BJ (cell line): Measurements from ENCODE around the gene ADAMTS17. TPM values are rescaled to one million over a fixed set of nuclear protein-coding genes. Genes with fewer than 3 reads are reported as not detected.

Experiments
- CTCF ChIA-PET: fragments of 350-600 bp; formaldehyde crosslinking; extraction: SDS; loops from one replicate; lab custom pipeline; 2021; ENCODE audit warnings: antibody characterized with exemption, inconsistent platforms; lab: Yijun Ruan, JAX
- POLR2A ChIA-PET: fragments of 300-600 bp; sonication (Branson Sonifier 250); formaldehyde crosslinking; extraction: SDS; loops from one replicate; lab custom pipeline; 2021; ENCODE audit warnings: antibody characterized with exemption; lab: Charles Lee
- DNase-seq: peaks from one replicate; pipeline ENCODE4 v3.0.0-alpha.2; 2011; ENCODE audit warnings: low read depth
- H3K27me3 ChIP-seq: 2 replicates; pipeline ENCODE4 v1.6.0; 2011; ENCODE audit warnings: low read length; ENCODE audit not compliant: control insufficient read depth, insufficient read depth
- H3K36me3 ChIP-seq: 2 replicates; pipeline ENCODE4 v1.5.1; 2011; ENCODE audit warnings: low read length; ENCODE audit not compliant: control insufficient read depth, insufficient read depth
- H3K4me3 ChIP-seq: 2 replicates; pipeline ENCODE4 v1.5.1; 2011; ENCODE audit warnings: low read depth, mild to moderate bottlenecking, control low read depth, low read length
- CTCF ChIP-seq: IDR thresholded peaks from 2 replicates; pipeline ENCODE4 v1.5.1; 2011; ENCODE audit warnings: low read depth, mild to moderate bottlenecking, control low read depth, inconsistent platforms, low read length, moderate library complexity; ENCODE audit not compliant: insufficient read depth
- polyA plus RNA-seq: library from polyadenylated mRNA; depleted of rRNA; stranded (reverse); fragments of >200 nt; gene quantifications from 2 replicates; pipeline ENCODE4 v1.2.3, GENCODE V29; 2011

Gene ADAMTS17
- polyA plus RNA-seq, 1 experiment: not detected

GRCh38 chr15:100254285-100254684 is 87.5 kb downstream of the ADAMTS17 start:
- CTCF ChIA-PET: no interaction called here
- POLR2A ChIA-PET: no interaction called here
- no peak for TF ChIP-seq CTCF
- no peak for DNase-seq
- Histone ChIP-seq H3K27me3 (no peaks in the 10 kb centered on the region), H3K36me3 (no peaks in the 10 kb centered on the region), H3K4me3 (no peak overlapping the region)

DNA sequence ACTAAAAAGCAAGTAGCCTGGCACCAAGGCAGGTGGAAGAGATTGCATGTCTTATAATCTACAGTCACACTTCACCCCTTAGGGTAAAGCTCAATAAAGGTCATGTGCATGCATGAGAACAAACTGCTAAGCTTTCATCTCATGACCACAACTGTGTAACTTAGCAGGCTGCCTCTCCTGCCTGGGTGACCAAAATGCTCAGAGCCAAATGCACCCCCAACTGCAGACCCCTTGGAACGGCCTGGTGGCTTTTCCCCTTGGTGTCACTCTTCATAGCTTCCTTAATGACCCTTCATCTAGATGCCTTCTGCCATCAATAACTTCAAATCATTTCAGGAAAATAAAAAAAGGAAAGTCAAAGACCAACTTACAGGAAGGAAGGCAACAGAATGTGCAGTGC is 88.1 kb downstream of the ADAMTS17 start:
- DNase-seq: no peak

GRCh38 chr15:100252779-100253417 is 88.9 kb downstream of the ADAMTS17 start:
- no peak for DNase-seq
- TF ChIP-seq CTCF: no peak
- no peaks in the 10 kb centered on the region for H3K36me3 ChIP-seq
- CTCF ChIA-PET: no interaction called here
- H3K27me3 ChIP-seq: no peaks in the 10 kb centered on the region
- H3K4me3 ChIP-seq: no peak overlapping the region
- POLR2A ChIA-PET: no interaction called here

More for the DNA sequence above, 88.1 kb downstream of the ADAMTS17 start:
- H3K27me3 ChIP-seq: no peaks in the 10 kb centered on the region
- H3K36me3 ChIP-seq: no peaks in the 10 kb centered on the region
- no peak overlapping the region for H3K4me3 ChIP-seq
- POLR2A ChIA-PET: no interaction called here
- CTCF ChIA-PET: no interaction called here
- TF ChIP-seq CTCF: no peak

DNA sequence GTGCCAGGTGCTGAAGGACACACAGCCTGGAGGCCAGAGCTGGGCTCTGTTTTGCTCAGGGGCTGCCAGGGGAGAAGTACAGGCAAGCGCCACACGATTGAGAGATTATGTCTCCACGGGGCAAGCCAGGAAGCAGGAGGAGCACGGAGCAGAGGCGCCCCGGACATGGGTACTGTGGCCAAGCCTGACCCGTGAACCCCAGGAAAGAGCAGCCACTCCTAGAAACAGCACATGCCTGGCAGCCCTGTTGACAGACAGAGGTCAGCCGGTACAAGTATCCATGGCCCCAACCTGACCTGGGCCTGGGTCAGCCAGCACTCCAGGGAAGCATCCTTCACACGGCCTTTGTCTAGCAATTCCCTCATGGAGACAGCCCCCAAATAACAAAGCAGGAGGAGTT is 89.4 kb downstream of the ADAMTS17 start:
- ChIA-PET CTCF (no interaction called here), POLR2A (no interaction called here)
- no peak for DNase-seq
- Histone ChIP-seq H3K36me3 (no peaks in the 10 kb centered on the region), H3K4me3 (no peak overlapping the region), H3K27me3 (no peaks in the 10 kb centered on the region)
- no peak for TF ChIP-seq CTCF

- CTCF ChIA-PET: no interaction called here
Measured at GRCh38 chr15:100250176-100250800, 91.5 kb downstream of the ADAMTS17 start.

More at GRCh38 chr15:100250176-100250800, 91.5 kb downstream of the ADAMTS17 start:
- no peaks in the 10 kb centered on the region for H3K36me3 ChIP-seq
- H3K4me3 ChIP-seq: no peak overlapping the region
- no peak for TF ChIP-seq CTCF
- no peaks in the 10 kb centered on the region for H3K27me3 ChIP-seq
- POLR2A ChIA-PET: no interaction called here
- DNase-seq: no peak
